Measurements from ENCODE around the gene GIPC2. TPM values are rescaled to one million over a fixed set of nuclear protein-coding genes. Genes with fewer than 3 reads are reported as not detected.

The GIPC2 gene
- total and polyA plus RNA-seq, 9 donors: 1.8 to 5.7 (median 3.0) TPM

- intact Hi-C loops (cut with DNase I): no loop called here
- DNase-seq: no peak
- Histone ChIP-seq H3K4me1 (ENCODE audit: insufficient read depth) (no peaks in the 10 kb centered on the region), H3K9me3 (no peaks in the 10 kb centered on the region), H3K36me3 (no peaks in the 10 kb centered on the region), H3K4me3 (no peak overlapping the region), H3K27me3 (no peaks in the 10 kb centered on the region), H3K27ac (no peak overlapping the region)
- TF ChIP-seq POLR2A (IDR thresholded peaks at IDR 0.05) (no peak), EP300 (IDR thresholded peaks at IDR 0.05) (no peak)
- TF ChIP-seq, protein P1, sequence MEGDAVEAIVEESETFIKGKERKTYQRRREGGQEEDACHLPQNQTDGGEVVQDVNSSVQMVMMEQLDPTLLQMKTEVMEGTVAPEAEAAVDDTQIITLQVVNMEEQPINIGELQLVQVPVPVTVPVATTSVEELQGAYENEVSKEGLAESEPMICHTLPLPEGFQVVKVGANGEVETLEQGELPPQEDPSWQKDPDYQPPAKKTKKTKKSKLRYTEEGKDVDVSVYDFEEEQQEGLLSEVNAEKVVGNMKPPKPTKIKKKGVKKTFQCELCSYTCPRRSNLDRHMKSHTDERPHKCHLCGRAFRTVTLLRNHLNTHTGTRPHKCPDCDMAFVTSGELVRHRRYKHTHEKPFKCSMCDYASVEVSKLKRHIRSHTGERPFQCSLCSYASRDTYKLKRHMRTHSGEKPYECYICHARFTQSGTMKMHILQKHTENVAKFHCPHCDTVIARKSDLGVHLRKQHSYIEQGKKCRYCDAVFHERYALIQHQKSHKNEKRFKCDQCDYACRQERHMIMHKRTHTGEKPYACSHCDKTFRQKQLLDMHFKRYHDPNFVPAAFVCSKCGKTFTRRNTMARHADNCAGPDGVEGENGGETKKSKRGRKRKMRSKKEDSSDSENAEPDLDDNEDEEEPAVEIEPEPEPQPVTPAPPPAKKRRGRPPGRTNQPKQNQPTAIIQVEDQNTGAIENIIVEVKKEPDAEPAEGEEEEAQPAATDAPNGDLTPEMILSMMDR (IDR thresholded peaks at IDR 0.05): no peak
- WGBS, 3 donors: 93 to 98% (median 95%) methylated on average over 3 of the region's 3 CpGs
Measured at GRCh38 chr1:78089010-78089409, 43.2 kb downstream of the GIPC2 start.

- no peak for DNase-seq
- Histone ChIP-seq H3K4me3 (no peak overlapping the region), H3K9me3 (no peaks in the 10 kb centered on the region), H3K27ac (no peak overlapping the region), H3K36me3 (no peaks in the 10 kb centered on the region), H3K4me1 (ENCODE audit: insufficient read depth) (no peaks in the 10 kb centered on the region), H3K27me3 (no peaks in the 10 kb centered on the region)
- WGBS, 3 donors: 86 to 89% (median 88%) methylated on average over 3 of the region's 3 CpGs
- intact Hi-C loops (cut with DNase I): no loop called here
- TF ChIP-seq POLR2A (IDR thresholded peaks at IDR 0.05) (no peak), EP300 (IDR thresholded peaks at IDR 0.05) (no peak)
- TF ChIP-seq, protein P1 (IDR thresholded peaks at IDR 0.05): no peak
Measured at GRCh38 chr1:78090472-78091133, 44.8 kb downstream of the GIPC2 start.

GRCh38 chr1:78091215-78091813, 45.5 kb downstream of the GIPC2 start:
- DNase-seq: no peak
- Histone ChIP-seq H3K4me3 (no peak overlapping the region), H3K36me3 (no peaks in the 10 kb centered on the region), H3K27me3 (no peaks in the 10 kb centered on the region), H3K4me1 (ENCODE audit: insufficient read depth) (no peaks in the 10 kb centered on the region), H3K9me3 (no peaks in the 10 kb centered on the region), H3K27ac (no peak overlapping the region)
- TF ChIP-seq, protein P1 (IDR thresholded peaks at IDR 0.05): no peak
- TF ChIP-seq POLR2A (IDR thresholded peaks at IDR 0.05) (no peak), EP300 (IDR thresholded peaks at IDR 0.05) (no peak)
- intact Hi-C loops (cut with DNase I): no loop called here
- WGBS, 3 donors: 86 to 93% (median 89%) methylated on average over 18 of the region's 18 CpGs

GRCh38 chr1:78091886-78092285, 46.1 kb downstream of the GIPC2 start:
- 86 to 89% (median 87%) methylated on average over 3 of the region's 3 CpGs for WGBS, 3 donors
- TF ChIP-seq EP300 (IDR thresholded peaks at IDR 0.05) (no peak), POLR2A (IDR thresholded peaks at IDR 0.05) (no peak)
- TF ChIP-seq, protein P1 (IDR thresholded peaks at IDR 0.05): no peak
- Histone ChIP-seq H3K36me3 (no peaks in the 10 kb centered on the region), H3K27ac (no peak overlapping the region), H3K9me3 (no peaks in the 10 kb centered on the region), H3K4me3 (no peak overlapping the region), H3K4me1 (ENCODE audit: insufficient read depth) (no peaks in the 10 kb centered on the region), H3K27me3 (no peaks in the 10 kb centered on the region)
- DNase-seq: no peak
- intact Hi-C loops (cut with DNase I): no loop called here
